Caco-2 (cell line): ENCODE results near the gene TRAK1. TPM values are rescaled to one million over a fixed set of nuclear protein-coding genes. Genes with fewer than 3 reads are reported as not detected.
A peak's percentile ranks its signal among the peaks of the same experiment; 100 is the strongest.

Source experiments
- BruUV-seq: library from RNA; stranded (reverse); fragments of 400-500 nt; replicated peaks from 2 replicates; lab custom pipeline; 2021; lab: Mats Ljungman, UMichigan
- CTCF ChIA-PET: fragments of 300-600 bp; sonication (Branson Sonifier 250); formaldehyde crosslinking; loops from one replicate; lab custom pipeline; 2022; ENCODE audit warnings: antibody characterized with exemption; lab: Charles Lee
- POLR2A ChIA-PET: fragments of 300-600 bp; sonication (Branson Sonifier 250); formaldehyde crosslinking; loops from one replicate; lab custom pipeline; 2022; ENCODE audit warnings: antibody characterized with exemption; lab: Charles Lee
- DNase-seq, 2 experiments: peaks; one replicate each; pipeline versions ENCODE4 v3.0.0 to v3.0.0-alpha.2; 2020 to 2022
- H3K27me3 ChIP-seq: replicated peaks from 2 replicates; pipeline ENCODE4 v1.6.0; 2011; ENCODE audit warnings: low read length; ENCODE audit not compliant: control insufficient read depth, insufficient read depth
- H3K36me3 ChIP-seq: 2 replicates; pipeline ENCODE4 v1.5.1; 2011; ENCODE audit warnings: low read length; ENCODE audit not compliant: control insufficient read depth, insufficient read depth
- H3K4me1 ChIP-seq: fragments of 250-450 bp; sonication (Bioruptor Pico); 2 replicates; pipeline ENCODE4 v1.5.1; 2020; ENCODE audit warnings: mild to moderate bottlenecking
- H3K4me3 ChIP-seq: 2 replicates; pipeline ENCODE4 v1.5.1; 2011; ENCODE audit warnings: low read depth, mild to moderate bottlenecking, control low read depth, low read length
- H3K9me3 ChIP-seq: fragments of 250-450 bp; sonication (Bioruptor Pico); 2 replicates; pipeline ENCODE4 v1.5.1; 2020; ENCODE audit warnings: mild to moderate bottlenecking, moderate library complexity
- H3K27ac Mint-ChIP-seq: one replicate; pipeline ENCODE4 v1.8.0; 2022; ENCODE audit warnings: mixed read lengths; ENCODE audit not compliant: unreplicated experiment
- H3K27me3 Mint-ChIP-seq: one replicate; pipeline ENCODE4 v1.8.0; 2022; ENCODE audit warnings: mixed read lengths; ENCODE audit not compliant: insufficient read depth, unreplicated experiment
- H3K36me3 Mint-ChIP-seq: one replicate; pipeline ENCODE4 v1.8.0; 2022; ENCODE audit warnings: mild to moderate bottlenecking, mixed read lengths; ENCODE audit not compliant: insufficient read depth, unreplicated experiment
- H3K4me1 Mint-ChIP-seq: one replicate; pipeline ENCODE4 v1.8.0; 2022; ENCODE audit warnings: low read depth, mixed read lengths; ENCODE audit not compliant: unreplicated experiment
- H3K4me3 Mint-ChIP-seq: one replicate; pipeline ENCODE4 v1.8.0; 2022; ENCODE audit warnings: mild to moderate bottlenecking, moderate library complexity, mixed read lengths; ENCODE audit not compliant: unreplicated experiment
- H3K9me3 Mint-ChIP-seq: one replicate; pipeline ENCODE4 v1.8.0; 2022; ENCODE audit warnings: mixed read lengths; ENCODE audit not compliant: unreplicated experiment
- intact Hi-C: fragments of 100-400 bp; cut with micrococcal nuclease; formaldehyde crosslinking; loops from one replicate; pipeline ENCODE4 v1.10.0; 2022; ENCODE audit not compliant: unreplicated experiment
- total RNA-seq: library from RNA; stranded (reverse); gene quantifications from 2 replicates; pipeline ENCODE4 v1.2.3, GENCODE V29; 2022
- TF ChIP-seq, protein P1 (sequence below), 2 experiments: fragments of 200-600 bp in 1 of 2; IDR thresholded peaks; 1 replicate in 1 of 2; 2 replicates in 1 of 2; pipeline versions ENCODE4 v1.5.1 to v1.8.0; 2011 to 2022; ENCODE audit warnings: antibody characterized with exemption in 1 of 2, control low read depth in 1 of 2, inconsistent platforms in 1 of 2, low read depth in 1 of 2, low read length in 1 of 2, mild to moderate bottlenecking in 1 of 2, moderate library complexity in 1 of 2; ENCODE audit not compliant: insufficient read depth in 1 of 2, severe bottlenecking in 1 of 2, unreplicated experiment in 1 of 2

Gene TRAK1
- total RNA-seq, 1 experiment from 2014 or later, result 33.3 TPM

DNA sequence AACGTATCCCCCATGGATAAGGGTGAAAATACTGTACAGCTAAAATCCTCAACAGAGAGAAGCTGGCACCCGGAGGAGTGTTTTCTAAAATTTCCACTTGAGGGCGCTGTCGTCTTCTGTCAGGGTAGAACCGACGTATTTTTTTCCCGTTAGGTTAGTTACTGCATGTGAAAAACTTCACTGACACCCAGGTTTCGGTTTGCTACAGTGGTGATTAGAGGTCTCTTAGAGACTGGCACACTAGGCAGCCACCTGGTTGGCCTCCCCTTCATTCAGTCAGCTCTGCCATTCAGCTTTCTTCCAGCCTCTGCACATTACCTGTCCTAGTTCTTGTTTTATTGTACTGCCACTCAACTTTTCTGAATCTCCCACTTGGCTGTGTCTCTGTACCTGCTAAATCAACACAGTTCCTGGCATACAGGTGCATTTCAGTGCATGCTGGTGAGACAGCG is 156.4 kb downstream of the TRAK1 start:
- POLR2A ChIA-PET, result no interaction called here
- Histone ChIP-seq H3K9me3 (no peaks in the 10 kb centered on the region), H3K36me3 (no peaks in the 10 kb centered on the region), H3K4me1 (no peaks in the 10 kb centered on the region), H3K4me3 (no peak overlapping the region), H3K27me3 (no peaks in the 10 kb centered on the region; the same call in none of the 2 replicates)
- Mint-ChIP-seq H3K9me3 (no peaks in the 10 kb centered on the region), H3K27ac (no peak overlapping the region), H3K27me3 (peaks cover 8% of the 10 kb centered on the region), H3K4me3 (no peak overlapping the region), H3K36me3 (no peaks in the 10 kb centered on the region), H3K4me1 (no peaks in the 10 kb centered on the region)
- TF ChIP-seq, protein P1, sequence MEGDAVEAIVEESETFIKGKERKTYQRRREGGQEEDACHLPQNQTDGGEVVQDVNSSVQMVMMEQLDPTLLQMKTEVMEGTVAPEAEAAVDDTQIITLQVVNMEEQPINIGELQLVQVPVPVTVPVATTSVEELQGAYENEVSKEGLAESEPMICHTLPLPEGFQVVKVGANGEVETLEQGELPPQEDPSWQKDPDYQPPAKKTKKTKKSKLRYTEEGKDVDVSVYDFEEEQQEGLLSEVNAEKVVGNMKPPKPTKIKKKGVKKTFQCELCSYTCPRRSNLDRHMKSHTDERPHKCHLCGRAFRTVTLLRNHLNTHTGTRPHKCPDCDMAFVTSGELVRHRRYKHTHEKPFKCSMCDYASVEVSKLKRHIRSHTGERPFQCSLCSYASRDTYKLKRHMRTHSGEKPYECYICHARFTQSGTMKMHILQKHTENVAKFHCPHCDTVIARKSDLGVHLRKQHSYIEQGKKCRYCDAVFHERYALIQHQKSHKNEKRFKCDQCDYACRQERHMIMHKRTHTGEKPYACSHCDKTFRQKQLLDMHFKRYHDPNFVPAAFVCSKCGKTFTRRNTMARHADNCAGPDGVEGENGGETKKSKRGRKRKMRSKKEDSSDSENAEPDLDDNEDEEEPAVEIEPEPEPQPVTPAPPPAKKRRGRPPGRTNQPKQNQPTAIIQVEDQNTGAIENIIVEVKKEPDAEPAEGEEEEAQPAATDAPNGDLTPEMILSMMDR (IDR thresholded peaks at IDR 0.05; ENCODE audit: insufficient read depth in 1 of 2, low read depth in 1 of 2, low read length in 1 of 2, severe bottlenecking in 1 of 2, unreplicated experiment in 1 of 2), result peak; percentile 72 to 76
- intact Hi-C loops, result loop anchor here (1.0 to 5.0 kb wide), 2 partner anchors 196 to 300 kb away; no protein-coding TSS in a partner anchor
- BruUV-seq, result no TSS peak
- DNase-seq, result peak in 1 of 2 experiments; percentile 66
- CTCF ChIA-PET, result interaction anchor here (1.0 to 4.7 kb wide), 5 partner anchors 18 to 297 kb away, joined by 3 to 35 read pairs (median 3); partner anchors contain the start of gene VIPR1

DNA sequence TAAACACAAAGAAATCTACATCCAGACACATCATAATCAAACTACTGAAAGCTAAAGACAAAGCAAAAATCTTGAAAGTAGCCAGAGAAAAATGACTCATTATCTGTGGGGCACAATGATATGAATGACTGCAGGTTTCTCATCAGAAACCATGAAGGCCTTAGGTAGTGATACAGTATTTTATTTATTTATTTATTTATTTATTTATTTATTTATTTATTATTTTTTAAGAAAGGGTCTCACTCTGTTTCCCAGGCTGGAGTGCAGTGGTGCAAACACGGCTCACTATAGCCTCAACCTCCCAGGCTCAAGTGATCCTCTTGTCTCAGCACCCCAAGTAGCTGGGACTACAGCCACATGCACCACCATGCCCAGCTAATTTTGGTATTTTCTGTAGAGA is 159.6 kb downstream of the TRAK1 start:
- TF ChIP-seq, protein P1 (IDR thresholded peaks at IDR 0.05; ENCODE audit: insufficient read depth in 1 of 2, low read depth in 1 of 2, low read length in 1 of 2, severe bottlenecking in 1 of 2, unreplicated experiment in 1 of 2), result no peak
- ChIA-PET CTCF (no interaction called here), POLR2A (no interaction called here)
- Histone ChIP-seq H3K9me3 (no peaks in the 10 kb centered on the region), H3K4me3 (no peak overlapping the region), H3K27me3 (no peaks in the 10 kb centered on the region; the same call in 1 of the 2 replicates), H3K4me1 (no peaks in the 10 kb centered on the region), H3K36me3 (no peaks in the 10 kb centered on the region)
- no TSS peak for BruUV-seq
- H3K27ac Mint-ChIP-seq, result no peak overlapping the region
- H3K4me1 Mint-ChIP-seq, result no peaks in the 10 kb centered on the region
- peaks cover 12% of the 10 kb centered on the region for H3K27me3 Mint-ChIP-seq
- no peak for DNase-seq
- H3K4me3 Mint-ChIP-seq, result no peak overlapping the region
- no peaks in the 10 kb centered on the region for H3K9me3 Mint-ChIP-seq
- H3K36me3 Mint-ChIP-seq, result no peaks in the 10 kb centered on the region
- intact Hi-C loops, result no loop called here

DNA sequence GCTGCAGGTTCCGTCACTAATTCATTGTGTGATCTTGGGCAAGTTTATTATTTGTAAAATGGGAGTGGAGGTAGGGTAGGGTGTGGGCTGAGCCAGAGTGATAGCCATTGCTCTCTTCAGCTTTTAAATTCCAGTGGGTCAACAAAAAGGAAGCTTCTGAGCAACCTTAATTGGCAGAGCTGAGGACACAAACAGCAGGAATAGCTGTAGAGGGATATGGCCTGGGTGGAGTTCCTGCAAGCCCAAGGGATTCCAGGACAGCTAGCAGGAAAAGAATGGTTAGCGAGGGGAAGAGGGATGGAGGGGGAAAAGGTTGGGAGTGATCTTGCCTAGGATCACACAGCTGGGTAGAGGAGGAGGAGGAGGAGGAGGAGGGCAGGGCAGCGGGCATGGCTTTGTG is 163.4 kb downstream of the TRAK1 start:
- no TSS peak for BruUV-seq
- intact Hi-C loops, result no loop called here

More for the DNA sequence above, 163.4 kb downstream of the TRAK1 start:
- POLR2A ChIA-PET, result interaction anchor here (0.6 kb wide), 1 partner anchor 327 kb away, joined by 4 read pairs; no protein-coding TSS in a partner anchor
- no peaks in the 10 kb centered on the region for H3K4me1 ChIP-seq
- no peak for DNase-seq
- H3K27me3 ChIP-seq, result no peaks in the 10 kb centered on the region
- CTCF ChIA-PET, result interaction anchor here (0.6 to 1.3 kb wide), 2 partner anchors 186 to 189 kb away, joined by 3 read pairs; no protein-coding TSS in a partner anchor
- TF ChIP-seq, protein P1 (IDR thresholded peaks at IDR 0.05; ENCODE audit: insufficient read depth in 1 of 2, low read depth in 1 of 2, low read length in 1 of 2, severe bottlenecking in 1 of 2, unreplicated experiment in 1 of 2), result no peak
- Mint-ChIP-seq H3K9me3 (no peaks in the 10 kb centered on the region), H3K27me3 (peaks cover 7% of the 10 kb centered on the region), H3K4me1 (no peaks in the 10 kb centered on the region), H3K36me3 (no peaks in the 10 kb centered on the region), H3K4me3 (no peak overlapping the region), H3K27ac (no peak overlapping the region)
- no peaks in the 10 kb centered on the region for H3K36me3 ChIP-seq
- no peaks in the 10 kb centered on the region for H3K9me3 ChIP-seq
- H3K4me3 ChIP-seq, result no peak overlapping the region
